HK-2 (cell line): ENCODE measurements around the gene PDF.

Experiments used
- DNase-seq: peaks from one replicate; pipeline ENCODE4 v3.0.0-alpha.2; 2018; ENCODE audit not compliant: unreplicated experiment

Gene PDF

GRCh38 chr16:69339289-69340094 is 9.1 kb upstream of the PDF start, which contains the start of the genes COG8 and NIP7:
COG8 (minus strand) TSS chr16:69339564; CDS start chr16:69339552, 12 bp downstream.
NIP7 (plus strand) TSS chr16:69339772; CDS start chr16:69339830, 58 bp downstream.
- peak; percentile 97 for DNase-seq

DNA sequence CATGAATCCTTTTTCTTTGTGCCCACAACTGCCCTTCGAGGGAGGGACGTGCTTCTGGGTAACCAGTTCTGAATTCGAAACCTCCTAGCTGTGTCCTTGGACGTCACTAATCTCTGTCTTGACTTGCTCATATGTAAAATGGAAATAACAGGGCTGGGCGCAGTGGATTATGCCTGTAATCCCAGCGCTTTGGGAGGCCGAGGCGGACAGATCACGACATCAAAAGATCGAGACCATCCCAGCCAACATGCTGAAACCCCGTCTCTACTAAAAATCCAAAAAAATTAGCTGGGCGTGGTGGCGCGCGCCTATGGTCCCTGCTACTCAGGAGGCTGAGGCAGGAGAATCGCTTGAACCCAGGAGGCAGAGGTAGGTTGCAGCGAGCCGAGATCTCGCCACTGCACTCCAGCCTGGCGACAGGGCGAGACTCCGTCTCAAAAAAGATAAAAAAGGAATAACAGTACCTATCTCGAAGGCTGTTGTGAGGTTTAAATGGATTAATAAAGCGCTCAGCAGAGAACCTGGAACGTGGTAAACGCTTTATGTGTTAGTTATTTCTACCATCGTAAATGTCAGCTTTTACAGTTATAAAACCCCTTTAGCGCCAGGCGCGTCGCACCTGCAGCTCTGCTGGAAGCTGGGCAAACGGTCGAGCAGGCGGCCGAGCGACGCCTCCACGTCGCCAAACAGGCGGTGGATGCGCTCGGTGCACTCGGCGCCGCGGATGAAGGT is 8.3 kb upstream of the PDF start:
- DNase-seq = no peak

GRCh38 chr16:69334696-69335095 is 4.3 kb upstream of the PDF start:
- DNase-seq = no peak

GRCh38 chr16:69329369-69330285 is 761 bp downstream of the PDF start:
- no peak for DNase-seq

DNA sequence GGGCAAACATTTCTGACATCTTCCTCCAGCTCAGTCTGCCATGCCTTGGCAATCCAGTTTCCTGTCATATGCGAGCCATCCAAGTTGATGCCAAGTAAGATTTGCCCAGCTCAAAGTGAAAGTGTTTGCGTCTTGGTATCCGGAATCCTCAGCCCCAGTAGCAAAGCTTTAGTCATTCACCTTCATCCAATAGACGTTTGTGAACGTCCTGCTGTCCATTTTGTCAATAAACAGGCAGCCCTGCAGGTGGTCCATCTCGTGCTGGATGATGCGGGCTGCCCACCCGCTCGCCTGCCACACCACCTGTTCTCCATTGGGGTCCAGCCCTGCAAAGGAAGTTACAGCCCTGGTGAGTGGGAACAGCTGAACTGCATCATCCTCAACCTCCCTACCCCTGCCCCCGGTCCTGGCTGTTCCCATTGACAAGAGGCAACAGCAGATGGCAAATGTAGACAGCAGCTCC is 1.5 kb downstream of the PDF start:
- no peak for DNase-seq

- DNase-seq = no peak
These were observed 2.6 kb downstream of the PDF start for GRCh38 chr16:69327585-69328310.

DNA sequence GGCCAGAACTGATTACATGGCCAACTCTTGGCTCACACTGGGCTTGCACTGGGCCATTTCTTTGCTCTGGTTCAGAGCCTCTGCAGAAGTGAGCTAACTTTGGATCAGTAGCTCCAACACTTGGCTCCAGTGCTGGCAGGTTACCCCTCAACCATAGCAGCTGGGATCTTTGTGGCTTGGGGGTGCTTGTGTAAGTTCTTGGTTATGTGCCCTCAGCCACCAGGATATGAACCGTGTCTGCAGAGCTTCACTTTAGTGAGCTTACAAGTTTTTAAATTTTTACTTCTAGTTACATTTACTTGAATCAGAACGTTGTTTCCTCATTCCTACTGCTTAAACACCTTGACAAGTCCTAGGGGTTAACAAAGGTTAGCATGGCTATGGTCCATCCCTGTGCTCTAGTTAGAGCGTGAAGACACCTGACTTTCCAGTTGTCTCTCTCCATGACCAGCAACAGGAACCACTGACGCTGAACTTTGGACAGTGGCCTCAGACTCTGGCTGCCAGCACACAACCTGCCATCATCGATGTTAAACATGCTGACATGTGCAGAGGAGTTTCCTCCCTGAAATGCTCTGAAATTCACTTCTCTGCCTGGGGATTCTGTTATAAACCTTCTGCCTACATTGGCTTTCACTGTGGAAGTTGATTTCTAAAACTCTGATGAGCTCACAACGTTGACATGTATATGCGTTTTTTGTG is 4.1 kb downstream of the PDF start:
- no peak for DNase-seq

DNA sequence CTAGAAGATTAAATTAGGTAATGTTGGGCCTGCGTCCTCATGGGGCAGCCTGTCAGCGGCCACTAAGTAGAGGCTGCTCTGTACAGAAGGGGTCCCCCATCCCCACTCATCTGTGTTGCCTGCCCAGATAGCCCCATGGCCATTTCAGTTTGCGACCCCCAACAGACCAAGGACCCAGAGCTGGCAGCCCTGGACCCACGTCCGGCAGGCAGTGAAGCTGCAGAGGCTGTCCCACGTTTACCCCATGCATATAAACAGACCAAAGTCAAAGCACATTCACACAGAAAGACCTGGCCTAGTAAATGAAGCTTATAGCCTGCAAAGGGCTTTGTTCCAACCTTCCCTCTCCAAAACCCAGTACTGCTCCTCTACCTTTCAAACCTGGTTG is 4.6 kb downstream of the PDF start:
- no peak for DNase-seq

DNA sequence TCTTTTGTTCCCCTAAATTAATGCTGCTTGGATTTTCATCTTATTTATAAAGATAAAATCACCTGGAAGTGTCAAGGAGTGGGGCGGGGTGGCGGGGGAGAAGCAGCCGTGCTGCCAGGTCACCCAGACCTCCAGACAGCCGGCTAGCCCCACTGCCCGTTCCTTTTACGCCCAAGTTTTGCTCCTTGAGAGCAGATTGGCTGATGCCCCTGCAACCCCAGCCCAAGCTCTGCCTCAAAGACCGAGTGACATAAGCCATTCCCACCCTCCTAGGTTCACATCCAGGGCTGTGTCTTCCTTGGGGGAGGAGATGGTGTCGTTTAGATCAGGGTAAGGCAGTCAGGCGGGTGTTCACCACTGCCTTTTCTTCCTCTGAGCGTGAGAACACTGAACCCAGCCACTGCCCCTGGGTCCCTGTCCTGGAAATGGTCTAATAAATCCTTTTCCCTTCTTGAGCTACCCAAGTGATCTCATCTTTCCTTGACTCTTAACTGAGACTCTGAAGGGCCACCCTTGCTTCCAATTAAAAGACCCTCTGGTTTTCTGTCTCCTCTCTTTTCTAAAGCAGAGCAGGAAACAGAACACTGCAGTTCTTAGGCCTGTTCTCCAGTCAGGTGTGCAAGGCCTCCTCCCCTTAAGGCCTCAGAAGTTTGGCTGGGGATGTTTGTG is 5.7 kb downstream of the PDF start:
- no peak for DNase-seq

- DNase-seq = no peak
These were observed 6.3 kb downstream of the PDF start for GRCh38 chr16:69324013-69324531.

DNA sequence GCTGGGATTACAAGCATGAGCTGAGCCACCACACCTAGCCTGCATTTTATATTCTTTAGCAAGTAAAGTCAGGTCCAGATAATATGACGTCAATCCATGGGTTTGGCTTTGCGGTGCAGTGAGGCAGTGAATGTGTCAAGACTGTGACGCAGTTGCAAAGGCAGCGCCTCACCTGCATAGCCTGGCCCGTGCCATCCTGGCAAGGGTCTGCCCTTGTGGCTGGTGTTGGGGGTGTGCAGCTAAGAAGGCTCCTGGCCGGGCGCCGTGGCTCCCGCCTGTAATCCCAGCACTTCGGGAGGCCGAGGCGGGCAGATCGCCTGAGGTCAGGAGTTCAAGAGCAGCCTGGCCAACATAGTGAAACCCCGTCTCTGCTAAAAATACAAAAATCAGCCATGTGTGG is 7.0 kb downstream of the PDF start:
- DNase-seq = no peak

DNA sequence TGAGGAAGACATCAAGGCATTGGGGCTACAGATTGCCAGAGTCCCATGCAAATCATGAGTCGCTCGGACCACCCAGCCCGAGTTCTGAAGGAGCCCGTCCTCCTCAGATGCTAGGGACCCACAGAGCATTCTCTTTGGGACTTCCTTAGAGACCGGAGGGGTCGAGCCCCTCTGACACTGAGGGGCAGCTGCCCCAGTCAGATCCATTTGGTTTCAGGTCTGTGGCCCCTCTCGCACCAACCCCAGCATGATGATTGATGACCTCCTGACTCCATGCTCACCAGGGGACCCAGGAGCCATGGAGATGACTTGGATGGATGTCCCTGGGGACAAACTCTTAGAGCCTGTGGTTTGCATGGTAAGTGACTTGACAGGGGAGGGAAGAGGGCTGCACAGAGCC is 8.0 kb downstream of the PDF start:
- DNase-seq = no peak

DNA sequence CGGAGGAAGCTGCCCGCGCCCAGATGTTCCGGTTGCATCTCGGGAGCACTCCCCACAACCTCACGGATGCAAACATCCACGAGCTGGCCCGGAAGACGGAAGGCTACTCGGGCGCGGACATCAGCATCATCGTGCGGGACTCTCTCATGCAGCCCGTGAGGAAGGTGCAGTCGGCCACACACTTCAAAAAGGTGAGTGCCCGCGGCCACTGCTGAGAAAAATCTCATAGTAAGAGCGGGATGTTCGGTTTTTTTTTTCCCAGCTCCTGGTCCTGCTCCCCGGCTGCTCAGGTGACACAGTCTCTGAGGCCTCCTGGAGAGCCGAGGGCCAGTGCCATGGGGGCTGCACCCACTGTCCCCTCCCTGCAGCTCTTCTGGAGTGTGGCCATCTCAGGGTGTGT is 9.3 kb downstream of the PDF start:
- no peak for DNase-seq

DNA sequence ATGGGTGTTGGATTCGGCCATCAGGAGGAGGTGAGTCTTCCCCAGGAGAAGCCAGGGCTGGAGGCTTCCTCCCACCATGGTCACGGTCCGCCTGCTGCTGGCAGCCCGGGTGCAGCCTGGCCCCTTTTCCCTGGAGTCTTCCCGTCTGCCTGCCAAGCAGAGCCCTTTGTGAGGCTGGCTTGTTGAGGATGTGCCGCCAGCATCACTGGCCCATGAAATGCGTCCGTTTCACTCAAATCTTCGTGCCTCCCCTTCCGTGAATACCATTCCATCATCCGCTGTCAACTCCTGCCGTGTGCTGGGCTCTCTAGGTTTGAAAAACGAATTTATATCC is 9.7 kb downstream of the PDF start:
- DNase-seq = no peak

DNA sequence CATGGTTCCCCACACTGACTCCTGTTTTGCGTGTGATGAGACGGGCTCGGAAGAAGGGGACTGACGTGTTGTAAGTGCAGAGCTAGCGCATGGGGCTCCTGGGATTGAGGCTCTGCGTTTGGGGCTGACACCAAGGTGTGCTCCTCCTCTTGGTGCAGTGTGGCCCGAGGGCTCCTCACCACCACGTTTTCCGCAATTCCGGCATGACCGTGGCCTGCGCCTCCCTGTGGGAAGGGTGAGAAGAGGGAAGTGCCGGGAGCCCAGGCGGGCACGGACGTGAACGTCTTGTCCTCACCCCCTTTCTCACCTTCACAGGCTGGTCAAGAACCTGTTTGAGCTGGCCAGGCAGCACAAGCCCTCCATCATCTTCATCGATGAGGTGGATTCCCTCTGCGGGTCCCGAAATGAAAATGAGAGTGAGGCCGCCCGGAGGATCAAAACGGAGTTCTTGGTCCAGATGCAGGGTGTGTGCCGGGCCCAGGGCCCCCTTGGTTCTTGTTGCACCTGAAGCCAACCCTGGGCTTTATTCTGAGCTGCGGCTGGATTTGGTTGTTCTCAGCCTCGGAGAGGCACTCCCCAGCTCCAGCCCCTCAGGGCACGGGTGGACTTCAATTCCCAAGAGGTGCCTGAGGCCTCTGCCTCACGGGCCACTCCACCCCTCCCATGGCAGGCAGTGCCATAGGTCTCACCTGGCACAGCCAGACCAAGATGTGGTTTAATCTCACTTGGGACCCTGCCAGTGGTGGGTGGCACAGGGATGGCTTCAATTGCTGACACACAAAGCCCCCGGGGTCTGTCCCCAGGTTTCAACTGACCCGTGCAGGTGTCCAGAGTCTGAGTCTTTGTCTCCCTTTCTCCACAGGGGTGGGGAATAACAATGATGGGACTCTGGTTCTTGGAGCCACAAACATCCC is 10.3 kb downstream of the PDF start:
- no peak for DNase-seq

DNA sequence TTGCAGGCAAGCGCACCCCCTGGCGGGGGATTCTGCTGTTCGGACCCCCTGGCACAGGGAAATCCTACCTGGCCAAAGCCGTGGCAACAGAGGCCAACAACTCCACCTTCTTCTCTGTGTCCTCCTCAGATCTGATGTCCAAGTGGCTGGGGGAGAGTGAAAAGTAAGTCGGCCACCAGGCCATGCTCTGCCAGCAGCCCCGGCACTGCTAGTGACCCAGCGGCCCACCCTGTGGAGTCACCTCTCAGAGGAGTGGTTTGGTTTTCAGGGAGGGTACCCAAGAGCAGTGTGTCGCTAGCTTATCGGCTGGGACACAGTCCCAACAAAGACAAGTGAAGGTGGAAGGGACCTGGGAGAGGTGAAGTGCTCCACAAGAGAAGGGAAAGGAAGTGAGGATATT is 11.0 kb downstream of the PDF start:
- DNase-seq = no peak

DNA sequence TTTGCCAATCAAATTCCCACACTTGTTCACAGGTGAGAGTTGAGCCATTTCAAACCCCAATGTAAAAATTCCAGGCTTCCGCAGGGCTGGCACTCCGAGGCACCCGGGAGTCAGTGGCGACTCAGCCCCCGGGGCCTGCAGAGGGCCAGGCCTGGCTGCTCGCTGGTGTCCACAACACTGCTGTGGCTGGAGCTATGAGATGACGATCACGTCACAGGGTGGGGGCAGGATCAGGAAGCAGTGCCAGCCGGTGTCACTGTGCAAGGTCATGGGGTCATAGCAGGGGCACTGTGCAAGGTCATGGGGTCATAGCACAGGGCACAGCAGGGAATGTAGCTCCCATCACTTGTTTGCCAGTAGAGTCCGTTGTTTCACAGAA is 11.5 kb downstream of the PDF start:
- DNase-seq = no peak

DNA sequence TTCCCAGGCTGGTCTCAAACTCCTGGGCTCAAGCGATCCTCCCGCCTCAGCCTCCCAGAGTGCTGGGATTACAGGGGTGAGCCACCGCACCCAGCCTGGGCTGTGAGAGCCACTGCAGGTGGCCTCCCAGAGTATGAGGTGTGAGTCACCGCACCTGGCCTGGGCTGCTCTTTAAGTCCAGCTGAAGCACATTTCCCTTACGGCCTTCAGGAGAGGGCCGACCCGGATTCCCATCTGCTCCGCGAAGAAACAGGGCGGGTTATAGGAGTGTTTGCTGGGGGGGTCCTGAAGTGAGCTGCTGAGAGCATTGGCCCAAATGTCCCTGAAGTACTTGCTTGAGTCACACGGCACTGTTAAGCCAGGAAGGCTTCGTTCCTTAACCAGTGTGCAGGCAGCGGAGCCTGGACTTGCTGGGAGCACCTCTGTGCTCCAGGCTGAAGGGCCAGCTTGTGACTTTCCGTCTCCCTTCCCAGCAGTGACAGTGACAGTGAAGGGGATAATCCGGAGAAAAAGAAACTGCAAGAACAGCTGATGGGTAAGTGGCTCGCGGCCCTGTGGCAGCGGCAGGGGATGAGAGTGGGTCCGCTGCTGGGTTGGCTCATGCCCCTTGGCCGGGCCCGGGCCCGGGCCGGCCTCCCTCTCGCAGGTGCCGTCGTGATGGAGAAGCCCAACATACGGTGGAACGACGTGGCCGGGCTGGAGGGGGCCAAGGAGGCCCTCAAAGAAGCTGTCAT is 12.0 kb downstream of the PDF start:
- no peak for DNase-seq
